ENCODE data around the gene CLCN4. TPM values are rescaled to one million over a fixed set of nuclear protein-coding genes. Genes with fewer than 3 reads are reported as not detected.

The CLCN4 gene
- total and polyA plus RNA-seq, 8 donors = 0.35 to 22.3 (median 2.7) TPM; not detected in 1

DNA sequence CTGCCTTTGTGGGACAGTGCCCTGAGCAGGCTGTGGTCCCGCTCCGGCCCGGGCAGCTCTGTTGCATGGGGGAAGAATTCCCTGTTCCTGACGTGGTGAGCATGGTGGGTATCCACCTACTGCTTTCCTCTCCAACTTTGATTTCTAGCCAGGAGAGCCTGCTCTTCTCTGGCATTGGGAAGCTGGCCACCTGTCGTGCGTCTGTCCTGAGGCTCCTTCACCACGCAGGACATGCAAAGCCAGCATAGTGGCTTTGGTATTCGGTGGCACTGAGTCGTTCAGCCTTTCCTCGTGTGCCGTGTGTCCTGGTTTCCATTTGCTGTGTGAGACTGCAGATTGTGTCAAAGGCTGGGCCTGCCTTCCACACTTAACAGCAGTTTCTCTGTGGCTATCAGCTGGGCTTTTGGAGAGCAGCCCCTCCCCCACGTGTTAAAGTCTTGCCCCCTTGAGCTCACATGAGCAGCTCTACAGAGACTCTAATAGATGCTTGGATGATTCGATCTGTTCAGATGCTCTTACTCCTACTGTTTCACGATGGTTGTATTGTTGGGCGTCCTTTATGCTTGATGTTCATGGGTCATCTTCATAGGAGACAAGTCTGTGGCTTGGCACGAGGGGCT is 46.3 kb upstream of the CLCN4 start:
- peaks cover 4 to 54% (median 28%) of the 10 kb centered on the region in 4 donors for H3K4me1 ChIP-seq
- intact Hi-C loops (cut with DNase I; ENCODE audit: low total_unique reads) = no loop called here
- H3K27ac ChIP-seq = peak overlapping the region in 4 of 5 donors; percentile 49 to 72 (median 52)
- no peaks in the 10 kb centered on the region for H3K9me3 ChIP-seq
- 74 to 81% (median 77%) methylated on average over 13 to 16 of the region's 16 CpGs for WGBS, 5 donors
- no peaks in the 10 kb centered on the region for H3K27me3 ChIP-seq
- TF ChIP-seq, protein P1, sequence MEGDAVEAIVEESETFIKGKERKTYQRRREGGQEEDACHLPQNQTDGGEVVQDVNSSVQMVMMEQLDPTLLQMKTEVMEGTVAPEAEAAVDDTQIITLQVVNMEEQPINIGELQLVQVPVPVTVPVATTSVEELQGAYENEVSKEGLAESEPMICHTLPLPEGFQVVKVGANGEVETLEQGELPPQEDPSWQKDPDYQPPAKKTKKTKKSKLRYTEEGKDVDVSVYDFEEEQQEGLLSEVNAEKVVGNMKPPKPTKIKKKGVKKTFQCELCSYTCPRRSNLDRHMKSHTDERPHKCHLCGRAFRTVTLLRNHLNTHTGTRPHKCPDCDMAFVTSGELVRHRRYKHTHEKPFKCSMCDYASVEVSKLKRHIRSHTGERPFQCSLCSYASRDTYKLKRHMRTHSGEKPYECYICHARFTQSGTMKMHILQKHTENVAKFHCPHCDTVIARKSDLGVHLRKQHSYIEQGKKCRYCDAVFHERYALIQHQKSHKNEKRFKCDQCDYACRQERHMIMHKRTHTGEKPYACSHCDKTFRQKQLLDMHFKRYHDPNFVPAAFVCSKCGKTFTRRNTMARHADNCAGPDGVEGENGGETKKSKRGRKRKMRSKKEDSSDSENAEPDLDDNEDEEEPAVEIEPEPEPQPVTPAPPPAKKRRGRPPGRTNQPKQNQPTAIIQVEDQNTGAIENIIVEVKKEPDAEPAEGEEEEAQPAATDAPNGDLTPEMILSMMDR (IDR thresholded peaks at IDR 0.05) = no peak
- TF ChIP-seq POLR2A (IDR thresholded peaks at IDR 0.05) (no peak), POLR2AphosphoS5 (IDR thresholded peaks at IDR 0.05) (no peak), EP300 (IDR thresholded peaks at IDR 0.05) (no peak)
- no peak for DNase-seq
- H3K4me3 ChIP-seq = no peak overlapping the region
- H3K36me3 ChIP-seq = peaks cover 0 to 7% (median 3%) of the 10 kb centered on the region in 4 donors

DNA sequence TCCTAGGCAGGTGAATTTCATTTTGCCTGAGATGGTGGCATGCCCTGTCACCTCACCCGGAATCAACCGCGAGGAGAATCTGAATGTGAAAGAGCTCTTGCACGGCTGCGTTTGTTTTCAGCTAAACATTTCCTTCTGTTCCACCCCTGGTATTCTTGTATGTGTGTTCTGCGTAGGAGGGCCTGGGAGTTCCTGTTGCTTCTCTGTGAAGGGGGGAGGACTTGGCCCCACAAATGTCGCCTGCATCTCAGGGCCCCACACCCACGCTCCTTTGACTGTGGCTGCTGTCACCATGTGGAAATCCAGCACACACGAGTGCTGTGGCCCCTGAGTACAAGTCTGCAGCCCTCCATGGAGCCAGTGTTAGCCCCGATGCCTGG is 45.8 kb upstream of the CLCN4 start:
- H3K27ac ChIP-seq = peak overlapping the region; percentile 23 to 72 (median 50)
- WGBS, 5 donors = 42 to 76% (median 67%) methylated on average over 6 to 10 of the region's 10 CpGs
- DNase-seq = peak in 1 of 2 donors; percentile 51
- no peaks in the 10 kb centered on the region for H3K27me3 ChIP-seq
- H3K4me3 ChIP-seq = no peak overlapping the region
- TF ChIP-seq POLR2A (IDR thresholded peaks at IDR 0.05) (no peak), EP300 (IDR thresholded peaks at IDR 0.05) (no peak), POLR2AphosphoS5 (IDR thresholded peaks at IDR 0.05) (no peak)
- TF ChIP-seq, protein P1 (IDR thresholded peaks at IDR 0.05) = no peak
- intact Hi-C loops (cut with DNase I; ENCODE audit: low total_unique reads) = no loop called here
- peaks cover 0 to 7% (median 3%) of the 10 kb centered on the region in 4 donors for H3K36me3 ChIP-seq
- H3K9me3 ChIP-seq = no peaks in the 10 kb centered on the region
- peaks cover 4 to 49% (median 27%) of the 10 kb centered on the region in 4 donors for H3K4me1 ChIP-seq

DNA sequence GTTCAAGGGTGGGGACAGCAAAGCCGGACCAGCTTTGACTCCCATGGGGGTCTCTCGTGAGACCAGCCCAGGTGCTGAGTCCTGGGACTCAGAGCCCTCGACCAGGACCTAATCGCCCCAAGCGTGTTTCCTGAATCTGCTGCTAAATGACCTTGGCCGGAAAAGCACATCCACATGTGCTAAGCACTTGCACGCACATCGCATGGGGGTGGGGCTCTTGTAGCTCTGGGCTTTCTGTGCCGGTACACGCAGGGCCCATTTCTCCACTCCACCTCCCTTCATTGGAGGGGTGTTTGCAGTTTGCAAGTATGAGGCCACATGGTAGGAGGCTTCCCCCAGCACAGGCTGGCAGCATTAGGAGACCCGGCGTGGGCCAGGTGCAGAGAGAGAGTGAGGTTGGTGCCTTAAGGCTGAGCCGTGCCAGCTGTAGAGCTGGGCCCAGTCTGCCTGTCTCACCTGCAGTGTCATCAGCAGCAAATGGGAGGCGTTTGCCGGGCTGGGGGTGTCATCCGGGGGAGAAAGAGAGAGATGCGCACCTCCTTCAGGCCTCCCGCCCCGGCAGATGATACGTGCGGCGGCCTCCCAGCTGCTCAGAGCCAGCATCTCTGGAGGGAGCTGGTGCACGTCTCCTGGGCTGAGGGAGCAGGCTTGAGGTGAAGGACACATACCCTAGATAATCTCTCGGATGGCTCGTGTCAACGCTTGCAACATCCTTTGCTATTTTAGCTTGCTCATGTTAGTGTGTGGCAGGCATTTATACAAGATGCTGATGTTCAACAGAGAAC is 45.2 kb upstream of the CLCN4 start:
- intact Hi-C loops (cut with DNase I; ENCODE audit: low total_unique reads) = no loop called here
- DNase-seq = peak in 1 of 2 donors; percentile 51
- Histone ChIP-seq H3K27ac (peak overlapping the region; percentile 23 to 72 (median 50)), H3K4me3 (no peak overlapping the region), H3K27me3 (no peaks in the 10 kb centered on the region), H3K9me3 (no peaks in the 10 kb centered on the region), H3K36me3 (peaks cover 0 to 7% (median 5%) of the 10 kb centered on the region in 4 donors), H3K4me1 (peaks cover 4 to 45% (median 24%) of the 10 kb centered on the region in 4 donors)
- TF ChIP-seq POLR2A (IDR thresholded peaks at IDR 0.05) (no peak), EP300 (IDR thresholded peaks at IDR 0.05) (no peak), POLR2AphosphoS5 (IDR thresholded peaks at IDR 0.05) (no peak)
- TF ChIP-seq, protein P1 (IDR thresholded peaks at IDR 0.05) = no peak
- 47 to 85% (median 73%) methylated on average over 7 to 26 of the region's 26 CpGs for WGBS, 5 donors

DNA sequence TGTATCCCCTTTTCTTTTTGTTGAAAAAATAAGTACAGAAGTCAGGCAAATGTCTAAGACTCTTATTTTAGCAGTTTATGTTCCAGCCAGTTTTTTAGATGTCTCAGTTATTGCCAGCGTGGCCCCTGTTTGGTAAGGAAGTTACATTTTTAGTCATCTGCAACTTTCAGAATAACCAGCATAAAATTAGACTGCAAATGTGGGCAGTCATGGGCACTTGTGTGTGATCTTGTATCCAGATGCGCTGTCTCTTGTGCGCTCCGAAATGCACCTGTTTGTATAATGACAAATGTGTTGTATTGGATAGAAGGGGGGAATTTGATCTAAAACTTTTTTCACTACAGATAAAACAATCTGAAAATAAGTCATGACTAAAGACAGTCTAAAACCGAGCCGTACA is 44.3 kb upstream of the CLCN4 start:
- no peaks in the 10 kb centered on the region for H3K9me3 ChIP-seq
- WGBS, 5 donors = 56 to 88% (median 81%) methylated on average over 6 of the region's 6 CpGs
- TF ChIP-seq, protein P1 (IDR thresholded peaks at IDR 0.05) = no peak
- TF ChIP-seq POLR2AphosphoS5 (IDR thresholded peaks at IDR 0.05) (no peak), EP300 (IDR thresholded peaks at IDR 0.05) (no peak), POLR2A (IDR thresholded peaks at IDR 0.05) (no peak)
- peak overlapping the region in 1 of 5 donors; percentile 50 for H3K27ac ChIP-seq
- intact Hi-C loops (cut with DNase I; ENCODE audit: low total_unique reads) = no loop called here
- H3K36me3 ChIP-seq = peaks cover 0 to 17% (median 13%) of the 10 kb centered on the region in 4 donors
- H3K4me1 ChIP-seq = peaks cover 4 to 35% (median 19%) of the 10 kb centered on the region in 4 donors
- no peak overlapping the region for H3K4me3 ChIP-seq
- no peaks in the 10 kb centered on the region for H3K27me3 ChIP-seq
- DNase-seq = no peak

Measured in stomach (tissue), 9 donors.